ENCODE results near the gene WDR7.

Gene WDR7

GRCh38 chr18:56953428-56954198 is 302.5 kb downstream of the WDR7 start:
- no peaks in the 10 kb centered on the region for H3K9me3 ChIP-seq (ENCODE audit: control insufficient read depth in 5 of 5, low read length in 5 of 5)
- H3K4me1 ChIP-seq (ENCODE audit: control insufficient read depth in 5 of 5, insufficient read depth in 5 of 5, low read length in 5 of 5), result no peaks in the 10 kb centered on the region
- H3K27ac ChIP-seq (ENCODE audit: low read depth, low read length), result no peak overlapping the region
- no peak overlapping the region for H3K9ac ChIP-seq (ENCODE audit: low read length in 5 of 5)
- H3K4me3 ChIP-seq (ENCODE audit: low read depth in 1 of 5, low read length in 5 of 5), result no peak overlapping the region
- H3K27me3 ChIP-seq (ENCODE audit: control insufficient read depth in 5 of 5, insufficient read depth in 4 of 5, low read length in 5 of 5), result no peaks in the 10 kb centered on the region
- peaks cover 0 to 13% (median 4%) of the 10 kb centered on the region in 5 donors for H3K36me3 ChIP-seq (ENCODE audit: control insufficient read depth in 5 of 5, insufficient read depth in 5 of 5, low read length in 5 of 5)

GRCh38 chr18:56955490-56955889 is 304.3 kb downstream of the WDR7 start:
- Histone ChIP-seq H3K4me3 (ENCODE audit: low read depth in 1 of 5, low read length in 5 of 5) (no peak overlapping the region), H3K27ac (ENCODE audit: low read depth, low read length) (no peak overlapping the region), H3K27me3 (ENCODE audit: control insufficient read depth in 5 of 5, insufficient read depth in 4 of 5, low read length in 5 of 5) (no peaks in the 10 kb centered on the region), H3K4me1 (ENCODE audit: control insufficient read depth in 5 of 5, insufficient read depth in 5 of 5, low read length in 5 of 5) (no peaks in the 10 kb centered on the region), H3K9ac (ENCODE audit: low read length in 5 of 5) (no peak overlapping the region), H3K36me3 (ENCODE audit: control insufficient read depth in 5 of 5, insufficient read depth in 5 of 5, low read length in 5 of 5) (peaks cover 0 to 18% (median 12%) of the 10 kb centered on the region in 5 donors), H3K9me3 (ENCODE audit: control insufficient read depth in 5 of 5, low read length in 5 of 5) (no peaks in the 10 kb centered on the region)

- no peaks in the 10 kb centered on the region for H3K9me3 ChIP-seq (ENCODE audit: control insufficient read depth in 5 of 5, low read length in 5 of 5)
- no peak overlapping the region for H3K9ac ChIP-seq (ENCODE audit: low read length in 5 of 5)
- H3K27me3 ChIP-seq (ENCODE audit: control insufficient read depth in 5 of 5, insufficient read depth in 4 of 5, low read length in 5 of 5), result no peaks in the 10 kb centered on the region
- no peaks in the 10 kb centered on the region for H3K4me1 ChIP-seq (ENCODE audit: control insufficient read depth in 5 of 5, insufficient read depth in 5 of 5, low read length in 5 of 5)
- H3K4me3 ChIP-seq (ENCODE audit: low read depth in 1 of 5, low read length in 5 of 5), result no peak overlapping the region
- no peak overlapping the region for H3K27ac ChIP-seq (ENCODE audit: low read depth, low read length)
- H3K36me3 ChIP-seq (ENCODE audit: control insufficient read depth in 5 of 5, insufficient read depth in 5 of 5, low read length in 5 of 5), result peaks cover 5 to 25% (median 17%) of the 10 kb centered on the region in 5 donors
Observed at GRCh38 chr18:56959120-56959519, 308.0 kb downstream of the WDR7 start.

GRCh38 chr18:56962322-56962721 is 311.2 kb downstream of the WDR7 start:
- no peak overlapping the region for H3K4me3 ChIP-seq (ENCODE audit: low read depth in 1 of 5, low read length in 5 of 5)
- no peaks in the 10 kb centered on the region for H3K9me3 ChIP-seq (ENCODE audit: control insufficient read depth in 5 of 5, low read length in 5 of 5)
- H3K36me3 ChIP-seq (ENCODE audit: control insufficient read depth in 5 of 5, insufficient read depth in 5 of 5, low read length in 5 of 5), result peaks cover 7 to 31% (median 13%) of the 10 kb centered on the region in 5 donors
- no peaks in the 10 kb centered on the region for H3K27me3 ChIP-seq (ENCODE audit: control insufficient read depth in 5 of 5, insufficient read depth in 4 of 5, low read length in 5 of 5)
- no peak overlapping the region for H3K9ac ChIP-seq (ENCODE audit: low read length in 5 of 5)
- H3K27ac ChIP-seq (ENCODE audit: low read depth, low read length), result no peak overlapping the region
- no peaks in the 10 kb centered on the region for H3K4me1 ChIP-seq (ENCODE audit: control insufficient read depth in 5 of 5, insufficient read depth in 5 of 5, low read length in 5 of 5)

GRCh38 chr18:56967035-56967434 is 315.9 kb downstream of the WDR7 start:
- Histone ChIP-seq H3K4me1 (ENCODE audit: control insufficient read depth in 5 of 5, insufficient read depth in 5 of 5, low read length in 5 of 5) (no peaks in the 10 kb centered on the region), H3K4me3 (ENCODE audit: low read depth in 1 of 5, low read length in 5 of 5) (no peak overlapping the region), H3K36me3 (ENCODE audit: control insufficient read depth in 5 of 5, insufficient read depth in 5 of 5, low read length in 5 of 5) (peaks cover 4 to 31% (median 8%) of the 10 kb centered on the region in 5 donors), H3K27me3 (ENCODE audit: control insufficient read depth in 5 of 5, insufficient read depth in 4 of 5, low read length in 5 of 5) (no peaks in the 10 kb centered on the region), H3K9ac (ENCODE audit: low read length in 5 of 5) (no peak overlapping the region), H3K27ac (ENCODE audit: low read depth, low read length) (no peak overlapping the region), H3K9me3 (ENCODE audit: control insufficient read depth in 5 of 5, low read length in 5 of 5) (no peaks in the 10 kb centered on the region)

- no peak overlapping the region for H3K9ac ChIP-seq (ENCODE audit: low read length in 5 of 5)
- no peaks in the 10 kb centered on the region for H3K27me3 ChIP-seq (ENCODE audit: control insufficient read depth in 5 of 5, insufficient read depth in 4 of 5, low read length in 5 of 5)
- H3K9me3 ChIP-seq (ENCODE audit: control insufficient read depth in 5 of 5, low read length in 5 of 5), result no peaks in the 10 kb centered on the region
- H3K4me1 ChIP-seq (ENCODE audit: control insufficient read depth in 5 of 5, insufficient read depth in 5 of 5, low read length in 5 of 5), result no peaks in the 10 kb centered on the region
- H3K27ac ChIP-seq (ENCODE audit: low read depth, low read length), result no peak overlapping the region
- H3K36me3 ChIP-seq (ENCODE audit: control insufficient read depth in 5 of 5, insufficient read depth in 5 of 5, low read length in 5 of 5), result peaks cover 0 to 16% (median 0%) of the 10 kb centered on the region in 5 donors
- no peak overlapping the region for H3K4me3 ChIP-seq (ENCODE audit: low read depth in 1 of 5, low read length in 5 of 5)
Observed at GRCh38 chr18:56973487-56973886, 322.3 kb downstream of the WDR7 start.

GRCh38 chr18:56974141-56974540 is 323.0 kb downstream of the WDR7 start:
- Histone ChIP-seq H3K4me3 (ENCODE audit: low read depth in 1 of 5, low read length in 5 of 5) (no peak overlapping the region), H3K36me3 (ENCODE audit: control insufficient read depth in 5 of 5, insufficient read depth in 5 of 5, low read length in 5 of 5) (peaks cover 0 to 15% (median 0%) of the 10 kb centered on the region in 5 donors), H3K9me3 (ENCODE audit: control insufficient read depth in 5 of 5, low read length in 5 of 5) (no peaks in the 10 kb centered on the region), H3K27ac (ENCODE audit: low read depth, low read length) (no peak overlapping the region), H3K4me1 (ENCODE audit: control insufficient read depth in 5 of 5, insufficient read depth in 5 of 5, low read length in 5 of 5) (no peaks in the 10 kb centered on the region), H3K27me3 (ENCODE audit: control insufficient read depth in 5 of 5, insufficient read depth in 4 of 5, low read length in 5 of 5) (no peaks in the 10 kb centered on the region), H3K9ac (ENCODE audit: low read length in 5 of 5) (no peak overlapping the region)

- H3K27me3 ChIP-seq (ENCODE audit: control insufficient read depth in 5 of 5, insufficient read depth in 4 of 5, low read length in 5 of 5), result no peaks in the 10 kb centered on the region
- H3K4me1 ChIP-seq (ENCODE audit: control insufficient read depth in 5 of 5, insufficient read depth in 5 of 5, low read length in 5 of 5), result no peaks in the 10 kb centered on the region
- peaks cover 0 to 12% (median 0%) of the 10 kb centered on the region in 5 donors for H3K36me3 ChIP-seq (ENCODE audit: control insufficient read depth in 5 of 5, insufficient read depth in 5 of 5, low read length in 5 of 5)
- H3K27ac ChIP-seq (ENCODE audit: low read depth, low read length), result no peak overlapping the region
- H3K4me3 ChIP-seq (ENCODE audit: low read depth in 1 of 5, low read length in 5 of 5), result no peak overlapping the region
- no peaks in the 10 kb centered on the region for H3K9me3 ChIP-seq (ENCODE audit: control insufficient read depth in 5 of 5, low read length in 5 of 5)
- no peak overlapping the region for H3K9ac ChIP-seq (ENCODE audit: low read length in 5 of 5)
Observed at GRCh38 chr18:56975276-56975675, 324.1 kb downstream of the WDR7 start.

- Histone ChIP-seq H3K4me1 (ENCODE audit: control insufficient read depth in 5 of 5, insufficient read depth in 5 of 5, low read length in 5 of 5) (no peaks in the 10 kb centered on the region), H3K9me3 (ENCODE audit: control insufficient read depth in 5 of 5, low read length in 5 of 5) (no peaks in the 10 kb centered on the region), H3K4me3 (ENCODE audit: low read depth in 1 of 5, low read length in 5 of 5) (no peak overlapping the region), H3K27ac (ENCODE audit: low read depth, low read length) (no peak overlapping the region), H3K9ac (ENCODE audit: low read length in 5 of 5) (no peak overlapping the region), H3K36me3 (ENCODE audit: control insufficient read depth in 5 of 5, insufficient read depth in 5 of 5, low read length in 5 of 5) (peaks cover 0 to 10% (median 0%) of the 10 kb centered on the region in 5 donors), H3K27me3 (ENCODE audit: control insufficient read depth in 5 of 5, insufficient read depth in 4 of 5, low read length in 5 of 5) (no peaks in the 10 kb centered on the region)
Observed at GRCh38 chr18:56977309-56977708, 326.1 kb downstream of the WDR7 start.

- Histone ChIP-seq H3K4me1 (ENCODE audit: control insufficient read depth in 5 of 5, insufficient read depth in 5 of 5, low read length in 5 of 5) (no peaks in the 10 kb centered on the region), H3K36me3 (ENCODE audit: control insufficient read depth in 5 of 5, insufficient read depth in 5 of 5, low read length in 5 of 5) (peaks cover 0 to 9% (median 0%) of the 10 kb centered on the region in 5 donors), H3K27ac (ENCODE audit: low read depth, low read length) (no peak overlapping the region), H3K9me3 (ENCODE audit: control insufficient read depth in 5 of 5, low read length in 5 of 5) (no peaks in the 10 kb centered on the region), H3K9ac (ENCODE audit: low read length in 5 of 5) (no peak overlapping the region), H3K4me3 (ENCODE audit: low read depth in 1 of 5, low read length in 5 of 5) (no peak overlapping the region), H3K27me3 (ENCODE audit: control insufficient read depth in 5 of 5, insufficient read depth in 4 of 5, low read length in 5 of 5) (no peaks in the 10 kb centered on the region)
Observed at GRCh38 chr18:56977771-56978170, 326.6 kb downstream of the WDR7 start.
